LNCAP (cell line): ENCODE measurements around the gene PACC1.

Source experiments
- TF ChIP-seq, protein P1 (sequence below): fragments of 450-650 bp; IDR thresholded peaks from 2 replicates; pipeline ENCODE4 v1.5.1; 2017; ENCODE audit warnings: mild to moderate bottlenecking

The PACC1 gene

GRCh38 chr1:212401838-212402582, 12.7 kb downstream of the PACC1 start:
- TF ChIP-seq, protein P1, sequence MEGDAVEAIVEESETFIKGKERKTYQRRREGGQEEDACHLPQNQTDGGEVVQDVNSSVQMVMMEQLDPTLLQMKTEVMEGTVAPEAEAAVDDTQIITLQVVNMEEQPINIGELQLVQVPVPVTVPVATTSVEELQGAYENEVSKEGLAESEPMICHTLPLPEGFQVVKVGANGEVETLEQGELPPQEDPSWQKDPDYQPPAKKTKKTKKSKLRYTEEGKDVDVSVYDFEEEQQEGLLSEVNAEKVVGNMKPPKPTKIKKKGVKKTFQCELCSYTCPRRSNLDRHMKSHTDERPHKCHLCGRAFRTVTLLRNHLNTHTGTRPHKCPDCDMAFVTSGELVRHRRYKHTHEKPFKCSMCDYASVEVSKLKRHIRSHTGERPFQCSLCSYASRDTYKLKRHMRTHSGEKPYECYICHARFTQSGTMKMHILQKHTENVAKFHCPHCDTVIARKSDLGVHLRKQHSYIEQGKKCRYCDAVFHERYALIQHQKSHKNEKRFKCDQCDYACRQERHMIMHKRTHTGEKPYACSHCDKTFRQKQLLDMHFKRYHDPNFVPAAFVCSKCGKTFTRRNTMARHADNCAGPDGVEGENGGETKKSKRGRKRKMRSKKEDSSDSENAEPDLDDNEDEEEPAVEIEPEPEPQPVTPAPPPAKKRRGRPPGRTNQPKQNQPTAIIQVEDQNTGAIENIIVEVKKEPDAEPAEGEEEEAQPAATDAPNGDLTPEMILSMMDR: no peak

DNA sequence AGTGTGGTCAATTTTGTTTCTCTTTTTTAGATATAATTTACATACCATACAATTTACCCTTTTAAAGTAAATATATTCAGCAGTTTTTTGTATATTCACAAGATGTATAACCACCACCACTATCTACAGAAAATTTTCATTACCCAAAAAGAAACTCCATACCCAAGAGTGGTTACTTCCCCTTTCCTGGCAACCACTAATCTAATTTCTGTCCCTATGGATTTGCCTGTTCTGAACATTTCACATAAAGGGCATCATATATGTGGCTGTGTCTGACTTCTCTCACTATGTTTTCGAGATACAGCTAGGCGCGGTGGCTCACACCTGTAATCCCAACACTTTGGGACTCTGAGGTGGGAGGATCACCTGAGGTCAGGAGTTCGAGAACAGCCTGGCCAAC, 13.6 kb downstream of the PACC1 start:
- TF ChIP-seq, protein P1: no peak

GRCh38 chr1:212397171-212397570, 17.5 kb downstream of the PACC1 start:
- TF ChIP-seq, protein P1: no peak

DNA sequence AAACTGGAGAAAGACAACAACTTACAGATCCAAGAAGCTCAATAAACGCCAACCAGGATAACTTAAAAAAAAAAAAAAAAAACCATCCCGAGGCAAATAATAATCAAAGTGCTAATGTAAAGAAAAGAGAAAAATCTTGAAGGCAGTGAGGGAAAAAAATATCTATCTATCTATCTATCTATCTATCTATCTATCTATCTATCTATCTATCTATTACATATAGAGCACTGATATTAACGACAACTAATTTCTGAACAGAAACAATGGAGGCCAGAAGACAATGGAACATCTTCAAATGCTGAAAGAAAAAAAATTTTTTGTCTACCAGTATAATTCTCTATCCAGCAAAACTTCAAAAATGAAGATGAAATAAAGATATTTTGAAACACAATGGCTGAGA, 18.0 kb downstream of the PACC1 start:
- TF ChIP-seq, protein P1: no peak

DNA sequence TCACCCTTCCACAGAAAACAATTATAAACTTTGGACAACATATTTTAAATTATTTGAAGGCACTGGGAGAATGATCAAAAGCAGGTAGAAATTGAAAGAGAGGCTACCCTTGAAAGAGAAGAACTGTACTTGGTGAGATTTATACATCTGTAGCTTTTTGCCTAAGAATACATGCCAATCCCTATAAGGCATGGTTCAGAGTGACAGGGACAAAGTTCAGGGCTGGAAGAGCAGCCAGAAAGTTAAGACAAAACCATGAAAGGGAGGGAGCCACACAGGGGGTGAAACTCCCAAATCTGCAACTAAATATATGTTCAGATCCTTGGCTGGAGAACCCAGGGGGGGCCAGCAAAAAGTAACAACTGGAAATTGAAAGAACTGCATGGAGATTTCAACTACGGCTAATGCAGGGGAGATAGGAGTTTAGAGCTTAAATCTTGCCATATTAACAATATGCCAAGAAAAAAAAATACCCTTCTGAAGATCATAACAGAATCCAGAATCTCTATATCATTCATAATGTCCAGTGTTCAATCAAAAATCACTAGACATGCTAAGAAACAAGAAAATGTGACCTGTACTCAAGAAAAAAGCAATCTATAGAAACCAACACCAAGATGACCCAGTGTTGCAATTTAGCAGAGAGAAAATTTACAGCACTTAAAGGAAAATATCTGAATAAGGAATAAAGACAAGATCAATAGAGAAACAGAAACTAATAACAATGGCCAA, 25.5 kb downstream of the PACC1 start:
- TF ChIP-seq, protein P1: no peak

DNA sequence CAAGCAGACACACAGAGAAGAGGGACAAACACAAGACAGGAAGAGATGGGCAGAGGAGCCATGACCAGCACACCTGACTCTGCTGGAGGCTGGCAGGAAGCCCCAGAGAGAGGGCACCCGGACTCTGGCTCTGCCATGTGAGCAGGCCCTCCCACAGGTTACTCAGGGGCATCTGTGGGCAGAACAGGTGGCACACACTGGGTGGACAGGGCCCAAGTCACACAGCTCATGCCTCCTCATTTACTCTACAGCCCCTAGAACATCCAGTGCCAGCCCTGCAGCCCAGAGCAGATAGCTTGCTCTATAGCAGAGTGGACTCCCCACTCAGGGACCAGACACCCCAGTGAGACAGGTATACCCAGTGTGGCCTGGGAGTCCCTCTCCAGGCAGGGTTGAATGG, 28.7 kb downstream of the PACC1 start:
- TF ChIP-seq, protein P1: no peak

GRCh38 chr1:212381397-212382035, 33.2 kb downstream of the PACC1 start:
- TF ChIP-seq, protein P1: no peak
